Measurements from ENCODE around the gene PDZD2.
"Not testable (repeated sequence)": the region's sequence is repeated elsewhere in the genome, so short reads cannot be mapped to it uniquely, and the experiment has no call there.

PDZD2 gene

DNA sequence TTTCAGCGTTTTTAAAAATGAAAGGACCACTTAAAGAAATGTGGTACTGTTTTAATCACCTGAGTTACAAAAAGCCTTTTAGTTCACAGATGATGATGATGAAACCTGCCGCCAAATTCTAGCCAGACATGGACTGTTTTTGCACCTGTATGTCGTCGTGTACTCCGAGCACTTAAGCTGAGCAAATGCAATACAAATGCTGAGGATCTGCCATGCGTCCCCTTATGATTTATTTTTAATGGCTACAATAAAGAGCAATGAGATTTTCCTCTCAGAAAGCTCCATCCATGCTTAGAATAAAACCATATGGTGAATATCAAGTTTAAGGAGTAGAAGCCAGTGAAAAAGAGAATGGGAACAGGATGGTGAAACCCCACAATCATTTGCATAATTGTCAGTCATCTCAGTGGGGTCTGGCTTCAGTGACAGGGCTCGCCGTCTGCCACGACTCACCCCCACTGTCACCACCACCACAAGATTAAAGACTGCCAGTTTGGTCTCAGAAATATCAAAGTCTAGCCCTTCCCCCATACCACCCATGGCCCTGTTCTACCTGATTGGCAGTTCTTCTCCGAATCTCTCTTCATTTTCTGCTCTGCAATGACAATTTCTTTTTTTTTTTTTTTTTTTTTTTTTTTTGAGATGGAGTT is 375.3 kb downstream of the PDZD2 start:
- no peak for DNase-seq (ENCODE audit: low spot score)

DNA sequence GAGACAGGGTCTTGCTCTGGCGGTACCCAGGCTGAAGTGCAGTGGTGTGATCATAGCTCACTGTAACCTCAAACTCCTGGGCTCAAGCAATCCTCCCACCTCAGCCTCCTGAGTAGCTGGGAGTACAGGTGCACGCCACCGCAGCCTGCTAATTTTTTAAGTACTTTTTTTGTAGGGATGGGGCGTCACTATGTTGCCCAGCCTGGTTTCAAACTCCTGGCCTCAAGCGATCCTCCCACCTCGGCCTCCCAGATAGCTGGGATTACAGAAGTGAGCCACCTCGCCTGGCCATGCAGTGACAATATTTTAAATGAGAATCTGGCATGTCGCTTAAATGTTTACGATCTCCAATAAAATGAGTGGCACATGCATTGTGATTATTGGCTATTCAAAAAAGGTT is 376.3 kb downstream of the PDZD2 start:
- DNase-seq (ENCODE audit: low spot score) = not testable (repeated sequence)

DNA sequence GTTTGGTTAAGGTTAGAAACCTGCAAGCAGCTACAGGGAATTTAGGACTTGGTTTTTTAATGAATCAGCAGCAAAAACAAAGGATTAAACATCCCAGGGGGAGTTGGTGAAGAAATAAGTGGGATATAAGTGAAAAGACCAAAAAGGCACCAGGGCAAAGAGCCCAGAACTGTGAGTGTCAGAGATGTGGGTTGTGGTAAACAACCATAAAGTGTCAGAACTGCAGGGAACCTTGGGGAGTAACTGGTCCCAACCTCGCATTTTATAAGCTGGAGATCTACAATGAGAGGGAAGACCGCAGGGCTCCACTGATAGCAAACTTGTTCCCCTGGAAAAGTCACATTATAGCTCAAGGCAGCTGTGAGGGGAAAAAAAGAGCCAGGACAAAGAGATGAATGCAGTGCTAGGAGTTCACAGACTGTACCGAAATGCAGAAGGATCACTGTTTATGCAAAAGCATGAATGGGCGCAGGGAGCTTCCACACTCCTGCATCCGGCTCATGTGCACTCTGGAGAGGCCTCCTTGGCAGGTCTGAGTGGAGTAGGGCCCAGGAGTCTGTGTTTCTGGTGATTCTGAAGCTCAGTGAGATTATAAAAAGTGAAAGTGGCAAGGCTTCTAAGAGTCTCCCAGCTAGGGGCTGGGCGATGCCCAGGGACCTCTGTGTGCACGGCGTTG is 378.9 kb downstream of the PDZD2 start:
- DNase-seq (ENCODE audit: low spot score) = no peak

DNA sequence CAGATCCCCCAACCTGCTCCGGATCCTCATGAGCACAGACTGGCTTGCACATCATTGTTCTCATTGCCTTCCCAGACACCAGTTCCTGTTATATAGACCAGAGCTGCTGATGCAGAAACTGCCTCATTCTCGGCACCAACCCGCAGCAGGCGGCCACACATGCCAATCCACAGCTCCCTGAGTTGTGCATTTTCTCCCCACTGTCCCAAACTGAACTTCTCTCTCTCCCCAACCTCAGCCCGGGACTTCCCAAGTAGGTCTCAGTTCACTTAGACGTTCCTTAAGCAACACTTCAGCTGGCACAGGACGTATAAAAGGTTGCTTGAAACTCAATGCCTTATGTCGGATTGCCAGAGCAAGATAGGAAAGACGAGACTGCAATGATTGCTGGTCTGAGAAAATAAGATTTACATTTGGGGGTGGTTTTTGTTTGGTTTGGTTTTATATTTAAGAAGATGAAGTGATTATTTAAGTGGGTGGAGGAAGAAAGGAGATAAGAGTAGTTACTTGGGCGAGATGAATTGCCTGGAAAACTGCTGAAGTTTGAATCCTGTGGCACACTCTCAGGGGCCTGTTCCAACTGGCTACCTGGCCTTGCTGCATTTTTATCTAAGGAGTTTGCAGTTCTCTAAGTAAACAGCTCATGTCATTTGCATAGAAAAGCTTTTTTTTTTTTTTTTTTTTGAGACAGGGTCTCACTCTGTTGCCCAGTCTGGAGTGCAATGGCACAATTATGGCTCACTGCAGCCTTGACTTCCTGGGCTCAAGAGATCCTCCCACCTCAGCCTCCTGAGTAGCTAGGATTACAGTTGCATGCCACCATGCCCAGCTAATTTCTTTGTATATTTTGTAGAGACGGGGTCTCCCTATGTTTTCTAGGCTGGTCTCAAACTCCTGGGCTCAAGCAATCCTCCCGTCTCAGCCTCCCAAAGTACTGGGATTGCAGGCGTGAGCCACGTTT is 379.8 kb downstream of the PDZD2 start:
- DNase-seq (ENCODE audit: low spot score) = no peak

DNA sequence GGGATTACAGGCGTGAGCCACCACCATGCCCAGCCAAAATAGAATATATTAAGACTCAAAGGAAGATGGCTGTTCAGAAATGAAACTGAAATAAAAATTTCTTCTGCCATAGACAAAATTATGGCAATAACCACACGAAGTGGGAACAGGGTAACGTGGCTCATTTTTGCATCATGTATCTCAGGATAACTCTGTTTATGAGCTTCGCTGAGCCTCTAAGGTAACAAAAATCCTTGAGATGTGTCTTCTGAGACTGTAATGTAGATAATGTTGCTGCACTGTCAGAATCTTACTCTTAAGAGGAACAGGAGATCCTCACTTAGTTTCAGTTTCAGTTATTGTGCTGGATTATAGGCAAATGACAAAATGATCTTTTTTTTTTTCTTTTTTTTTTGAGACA is 381.3 kb downstream of the PDZD2 start:
- DNase-seq (ENCODE audit: low spot score) = no peak

DNA sequence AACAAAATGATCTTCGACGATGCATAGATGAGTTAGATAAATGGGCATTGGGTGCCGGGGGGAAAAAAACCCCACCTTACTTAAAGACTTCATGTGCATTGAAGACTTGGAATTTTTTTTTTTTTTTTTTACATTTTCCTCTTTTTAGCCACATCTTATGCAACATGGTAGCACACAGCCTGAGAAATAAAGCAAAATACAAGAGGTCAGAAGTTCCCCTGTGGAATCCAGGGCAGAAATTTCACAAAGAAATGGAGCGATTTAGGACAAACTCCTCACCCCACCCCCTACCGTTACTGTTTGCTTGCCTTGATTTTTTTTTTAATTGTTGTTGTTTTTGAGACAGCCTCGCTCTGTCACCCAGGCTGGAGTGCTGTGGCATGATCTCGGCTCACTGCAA is 382.0 kb downstream of the PDZD2 start:
- DNase-seq (ENCODE audit: low spot score) = no peak

DNA sequence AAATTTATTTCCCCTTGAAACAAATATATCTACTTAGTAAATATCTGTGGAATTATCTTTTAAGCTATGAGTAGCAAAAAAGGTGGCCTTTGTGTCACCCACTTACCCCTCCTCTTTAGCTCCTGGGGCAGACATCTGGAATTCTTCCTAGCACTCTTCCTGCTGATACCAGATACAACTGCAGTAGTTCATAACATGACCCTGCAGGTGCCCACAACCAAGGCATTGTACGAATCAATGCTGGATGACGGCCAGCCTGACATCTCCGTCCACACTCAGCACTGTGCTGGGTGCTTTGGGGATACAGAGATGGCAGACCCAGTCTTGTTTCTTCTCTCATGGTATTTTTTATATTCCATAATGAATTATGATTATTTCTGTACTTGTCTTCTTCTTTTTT is 382.8 kb downstream of the PDZD2 start:
- no peak for DNase-seq (ENCODE audit: low spot score)

DNA sequence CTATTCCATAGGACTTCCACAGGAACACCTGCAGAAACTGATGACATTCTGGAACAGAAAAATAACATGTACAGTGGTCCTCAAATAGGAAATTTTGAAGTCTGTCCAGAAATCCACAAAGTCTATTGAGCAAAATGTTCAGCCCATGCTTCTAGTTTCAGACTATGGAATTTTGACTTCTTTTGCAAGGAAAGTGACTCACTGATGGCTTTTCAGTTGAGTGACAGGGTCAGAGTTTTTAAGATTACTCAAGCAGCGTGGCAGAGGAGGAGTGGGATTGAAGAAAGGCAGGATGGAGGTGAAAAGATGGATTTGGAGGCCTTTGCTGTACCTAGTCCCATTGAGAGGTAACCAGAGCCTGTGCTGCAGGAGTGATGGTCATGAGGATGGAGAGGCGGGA is 383.7 kb downstream of the PDZD2 start:
- no peak for DNase-seq (ENCODE audit: low spot score)

DNA sequence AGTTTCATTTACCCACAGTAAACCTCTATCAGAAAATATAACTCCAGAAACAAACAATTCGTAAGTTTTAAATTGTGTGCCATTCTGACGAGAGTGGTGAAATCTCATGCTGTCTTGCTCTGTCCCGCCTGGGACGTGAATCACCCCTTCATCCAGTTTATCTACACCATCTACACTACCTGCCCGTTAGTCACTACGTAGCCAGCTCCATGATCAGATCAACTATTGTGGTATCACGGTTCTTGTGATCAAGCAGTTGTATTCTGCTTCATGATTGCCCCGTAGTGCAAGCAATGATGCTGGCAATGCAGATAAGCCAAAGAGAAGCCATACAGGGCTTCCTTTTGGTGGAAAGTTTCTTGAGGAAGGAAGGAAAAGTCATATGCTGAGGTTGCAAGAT is 384.9 kb downstream of the PDZD2 start:
- DNase-seq (ENCODE audit: low spot score) = no peak

DNA sequence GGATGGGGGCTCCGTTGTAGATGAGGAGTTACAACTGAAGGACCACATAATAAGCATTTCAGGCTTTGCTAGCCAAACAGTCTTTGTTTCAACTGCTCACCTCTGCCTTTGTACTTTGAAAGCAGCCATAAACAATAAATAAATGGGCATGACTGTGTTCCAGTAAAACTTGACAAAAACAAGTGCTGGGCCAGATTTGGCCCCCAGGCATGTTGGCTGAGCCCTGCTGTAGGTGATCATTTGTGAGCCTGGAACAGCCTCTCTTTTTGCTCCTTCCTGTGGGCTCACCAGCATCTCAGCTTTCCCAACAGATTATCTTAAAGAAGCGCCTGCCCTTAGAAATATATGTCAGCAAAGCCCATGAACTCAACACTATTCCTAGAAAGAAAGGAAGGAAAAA is 385.8 kb downstream of the PDZD2 start:
- DNase-seq (ENCODE audit: low spot score) = no peak

DNA sequence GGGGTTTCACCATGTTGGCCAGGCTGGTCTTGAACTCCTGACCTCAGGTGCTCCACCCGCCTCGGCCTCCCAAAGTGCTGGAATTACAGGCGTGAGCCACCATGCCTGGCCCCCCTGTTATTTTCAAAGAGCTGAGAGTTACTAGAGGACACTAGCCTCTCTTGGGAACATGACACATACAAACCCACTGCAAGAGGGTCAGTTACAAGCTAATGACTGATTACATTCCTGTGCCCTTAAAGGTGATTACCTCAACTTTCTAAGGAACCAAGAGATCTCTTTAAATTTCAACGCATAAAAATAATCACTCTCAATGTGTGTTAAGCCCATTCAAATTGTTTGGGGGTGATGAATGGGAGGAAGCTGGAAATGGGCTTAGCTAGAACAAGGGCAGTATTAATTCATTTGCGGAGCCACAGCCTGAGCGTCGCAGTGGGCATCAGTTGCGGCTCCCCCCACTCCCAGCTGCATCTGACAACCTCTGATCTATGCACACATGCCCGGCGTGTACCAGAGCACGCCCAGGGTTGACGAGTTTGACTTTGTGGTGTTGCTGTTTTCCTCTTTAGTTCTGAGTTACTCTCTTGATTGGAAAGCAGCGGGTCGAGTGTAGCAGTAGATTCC is 388.3 kb downstream of the PDZD2 start:
- DNase-seq (ENCODE audit: low spot score) = no peak

DNA sequence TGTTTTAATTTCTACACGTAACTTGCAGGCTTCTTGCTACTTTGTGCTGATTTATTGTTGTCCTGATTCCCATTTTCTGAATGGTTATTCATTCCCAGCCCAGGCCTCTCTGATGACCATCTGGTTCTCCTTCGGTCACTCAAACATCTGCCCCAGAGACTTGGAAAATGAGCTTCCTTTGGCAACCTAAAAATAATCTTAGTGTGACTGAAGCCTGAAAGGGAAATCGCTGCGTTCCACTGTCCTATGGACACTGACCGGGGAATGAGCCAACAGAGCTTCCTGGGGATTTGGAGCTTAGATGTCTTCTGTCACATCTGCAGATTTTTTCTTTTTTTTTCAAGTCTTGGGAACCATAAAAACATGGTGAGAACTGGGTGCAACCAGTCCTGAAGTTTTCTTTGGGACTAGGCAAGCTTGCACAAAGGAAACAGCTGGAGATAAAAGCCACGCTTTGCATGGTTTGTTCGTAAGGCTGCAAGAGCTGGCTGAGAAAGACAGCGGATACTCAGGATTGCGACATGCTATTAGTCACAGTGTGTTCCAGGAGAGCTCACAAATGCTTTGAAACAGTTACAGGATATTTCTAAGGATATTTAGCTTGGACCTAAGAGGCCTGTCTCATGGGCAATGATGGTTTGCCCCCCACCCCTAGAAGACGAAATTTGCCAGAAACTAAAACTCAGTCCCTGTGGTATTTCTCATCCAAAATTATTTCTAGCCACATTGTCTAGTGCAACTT is 389.0 kb downstream of the PDZD2 start:
- peak; percentile 71 for DNase-seq (ENCODE audit: low spot score)

DNA sequence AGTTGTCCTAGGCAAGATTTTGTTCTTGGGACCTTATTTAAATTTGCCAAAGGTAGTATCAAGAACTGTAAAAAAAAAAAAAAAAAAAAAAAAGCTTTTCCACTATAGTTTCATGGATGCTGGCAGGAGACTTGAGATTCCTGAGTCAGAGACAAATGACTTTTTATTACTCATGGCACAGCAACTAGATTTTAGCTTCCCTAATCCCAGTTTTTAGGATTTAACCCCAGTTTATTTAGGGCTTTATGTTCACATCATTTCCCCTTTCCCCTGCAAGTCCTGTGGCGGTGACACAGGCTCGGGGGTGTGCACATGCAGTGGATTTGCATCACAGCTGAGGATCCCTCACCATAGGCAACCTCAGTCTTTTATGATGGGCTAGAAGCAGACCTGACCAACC is 390.3 kb downstream of the PDZD2 start:
- DNase-seq (ENCODE audit: low spot score) = no peak

DNA sequence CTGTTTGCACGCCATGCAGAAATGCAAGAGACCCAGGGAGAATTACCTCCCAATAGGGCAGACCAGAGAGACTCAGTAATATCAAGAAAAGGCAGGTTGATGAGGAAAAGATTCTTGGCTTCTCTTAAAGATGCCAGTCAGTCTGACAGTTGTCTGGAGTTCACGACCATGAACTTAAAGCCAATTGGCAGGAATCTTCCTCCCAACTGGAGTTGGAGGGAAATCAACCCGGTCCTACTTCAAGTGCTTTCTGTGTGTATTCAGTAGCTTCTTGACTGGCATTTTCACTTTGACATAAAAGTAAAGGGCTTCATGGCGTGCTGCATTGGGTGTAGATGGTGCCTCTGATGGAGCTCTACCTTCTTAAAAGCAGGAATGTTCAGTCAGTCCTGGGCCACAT is 390.9 kb downstream of the PDZD2 start:
- no peak for DNase-seq (ENCODE audit: low spot score)

DNA sequence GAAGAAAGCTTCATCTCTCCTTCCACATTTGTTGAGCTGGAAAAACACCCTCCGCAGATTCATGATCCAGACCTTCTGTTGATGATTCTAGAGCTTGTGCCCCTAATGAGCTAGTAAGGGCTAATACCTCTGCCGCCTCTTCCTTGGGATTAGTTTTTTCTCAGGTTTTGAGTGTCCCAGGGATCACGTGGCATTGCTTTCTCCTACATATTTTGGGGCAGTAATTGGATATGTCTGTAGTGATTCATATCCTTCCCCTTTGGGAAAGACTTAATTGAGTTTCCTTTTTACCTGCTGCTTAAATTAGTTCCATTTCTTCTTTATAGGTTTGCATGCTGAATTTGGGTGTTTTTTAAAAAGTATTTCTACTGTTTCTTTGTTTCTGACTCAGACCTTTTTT is 391.3 kb downstream of the PDZD2 start:
- no peak for DNase-seq (ENCODE audit: low spot score)

DNA sequence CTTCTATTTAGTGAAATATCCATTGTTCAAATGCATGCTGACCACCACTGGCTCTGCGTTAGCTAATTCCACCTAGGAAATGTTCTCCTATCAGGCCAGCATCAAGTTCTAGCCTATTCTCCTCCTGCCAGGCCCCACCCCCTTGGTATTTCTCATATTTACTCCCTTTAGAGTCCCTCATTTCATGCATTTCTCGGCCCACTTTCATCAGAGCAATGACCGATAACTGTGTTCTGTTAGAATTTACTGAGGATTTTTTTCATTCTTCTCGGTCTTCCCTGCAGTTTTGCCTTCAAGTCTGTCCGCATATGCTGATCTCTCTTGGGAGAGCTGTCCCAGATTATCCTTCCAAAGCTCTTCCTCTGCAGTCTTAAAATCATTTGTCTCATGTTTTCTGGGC is 391.8 kb downstream of the PDZD2 start:
- no peak for DNase-seq (ENCODE audit: low spot score)

DNA sequence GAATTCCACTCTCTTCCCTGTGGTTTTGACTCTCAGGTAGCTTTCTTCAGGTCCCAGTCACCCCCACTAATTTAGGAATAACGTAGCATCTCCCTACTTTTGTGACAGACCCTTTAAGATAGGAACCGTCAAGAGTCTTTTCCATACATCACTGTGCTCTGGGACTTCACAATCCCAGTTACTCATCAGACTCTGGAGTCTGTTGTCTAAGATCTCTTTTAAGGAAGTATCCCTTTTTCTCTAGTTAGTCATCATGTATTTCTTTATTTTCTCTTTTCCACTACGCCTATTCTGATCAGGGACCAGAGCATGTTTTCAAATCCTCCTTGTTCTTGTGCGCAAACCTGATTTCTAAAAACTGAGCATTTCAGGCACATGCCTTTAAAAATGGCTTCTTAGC is 392.2 kb downstream of the PDZD2 start:
- no peak for DNase-seq (ENCODE audit: low spot score)

DNA sequence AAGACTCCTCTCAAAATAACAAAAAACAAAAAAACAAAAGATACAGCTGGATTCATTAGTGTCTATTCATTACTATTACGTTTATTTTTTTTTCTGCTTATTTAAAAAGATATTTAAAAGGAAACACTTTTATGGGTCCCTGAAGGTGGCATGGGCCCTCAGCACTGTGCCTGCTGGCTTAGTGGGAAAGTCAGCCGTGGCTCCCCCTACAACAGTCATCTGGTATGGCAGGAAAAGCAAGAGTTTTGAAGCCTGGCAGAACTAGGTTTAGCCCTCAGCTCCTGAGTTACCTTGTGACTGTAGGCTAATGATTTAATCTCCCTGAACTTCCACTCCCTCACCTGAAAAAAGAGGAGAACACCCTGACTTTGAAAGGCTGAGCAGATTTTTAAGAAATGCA is 399.6 kb downstream of the PDZD2 start:
- no peak for DNase-seq (ENCODE audit: low spot score)

DNA sequence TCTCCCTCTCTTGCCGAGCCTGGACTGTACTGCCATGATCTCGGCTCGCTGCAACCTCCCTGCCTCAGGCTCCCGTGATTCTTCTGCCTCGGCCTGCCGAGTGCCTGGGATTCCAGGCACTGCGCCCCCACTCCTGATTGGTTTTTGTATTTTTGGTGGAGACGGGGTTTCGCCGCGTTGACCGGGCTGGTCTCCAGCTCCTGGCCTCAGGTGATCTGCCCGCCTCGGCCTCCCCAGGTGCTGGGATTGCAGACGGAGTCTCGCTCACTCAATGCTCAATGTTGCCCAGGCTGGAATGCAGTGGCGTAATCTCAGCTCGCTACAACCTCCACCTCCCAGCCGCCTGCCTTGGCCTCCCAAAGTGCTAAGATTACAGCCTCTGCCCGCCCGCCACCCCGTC is 400.2 kb downstream of the PDZD2 start:
- DNase-seq (ENCODE audit: low spot score) = not testable (repeated sequence)

DNA sequence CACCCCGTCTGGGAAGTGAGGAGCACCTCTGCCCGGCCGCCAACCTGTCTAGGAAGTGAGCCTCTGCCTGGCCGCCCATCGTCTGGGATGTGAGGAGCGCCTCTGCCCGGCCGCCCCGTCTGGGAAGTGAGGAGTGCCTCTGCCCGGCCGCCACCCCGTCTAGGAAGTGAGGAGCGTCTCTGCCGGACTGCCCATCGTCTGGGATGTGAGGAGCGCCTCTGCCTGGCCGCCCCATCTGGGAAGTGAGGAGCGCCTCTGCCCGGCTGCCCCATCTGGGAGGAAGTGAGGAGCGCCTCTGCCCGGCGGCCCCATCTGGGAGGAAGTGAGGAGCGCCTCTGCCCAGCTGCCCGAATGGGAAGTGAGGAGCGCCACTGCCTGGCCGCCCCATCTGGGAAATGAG is 400.7 kb downstream of the PDZD2 start:
- DNase-seq (ENCODE audit: low spot score) = not testable (repeated sequence)

DNA sequence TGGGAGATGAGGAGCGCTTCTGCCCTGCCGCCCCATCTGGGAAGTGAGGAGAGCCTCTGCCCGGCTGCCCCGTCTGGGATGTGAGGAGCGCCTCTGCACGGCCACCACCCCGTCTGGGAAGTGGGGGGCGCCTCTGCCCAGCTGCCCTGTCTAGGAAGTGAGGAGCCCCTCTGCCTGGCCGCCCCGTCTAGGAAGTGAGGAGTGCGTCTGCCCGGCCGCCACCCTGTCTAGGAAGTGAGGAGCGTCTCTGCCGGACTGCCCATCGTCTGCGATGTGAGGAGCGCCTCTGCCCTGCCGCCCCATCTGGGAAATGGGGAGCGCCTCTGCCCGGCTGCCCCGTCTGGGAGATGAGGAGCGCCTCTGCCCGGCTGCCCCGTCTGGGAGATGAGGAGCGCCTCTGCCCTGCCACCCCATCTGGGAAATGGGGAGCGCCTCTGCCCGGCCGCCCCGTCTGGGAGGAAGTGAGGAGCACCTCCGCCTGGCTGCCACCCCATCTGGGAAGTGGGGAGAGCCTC is 401.3 kb downstream of the PDZD2 start:
- DNase-seq (ENCODE audit: low spot score) = not testable (repeated sequence)

DNA sequence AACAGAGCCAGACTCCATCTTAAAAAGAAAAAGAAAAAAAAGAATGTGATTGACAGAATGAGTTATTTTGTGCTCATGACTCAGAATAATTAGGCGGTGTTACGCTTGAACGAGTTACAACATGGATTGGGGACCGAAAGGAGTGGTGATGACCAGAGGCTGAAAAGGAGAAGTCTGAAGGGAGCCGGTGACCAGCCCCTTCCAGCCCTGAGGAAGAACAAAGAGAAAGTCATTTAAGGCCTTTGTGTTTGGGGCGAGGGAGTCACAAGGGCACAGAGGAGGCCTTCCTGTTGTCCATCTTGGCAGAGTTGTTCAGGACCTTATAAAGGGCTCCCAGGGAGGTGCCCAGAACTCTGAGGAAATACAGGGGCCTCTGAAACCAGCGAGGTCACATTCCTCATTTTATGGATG is 403.6 kb downstream of the PDZD2 start:
- DNase-seq (ENCODE audit: low spot score) = no peak

All from hepatic stellate cell (primary cell).